Vagina (tissue), 2 donors: ENCODE data around the gene MEIS1. TPM values are rescaled to one million over a fixed set of nuclear protein-coding genes. Genes with fewer than 3 reads are reported as not detected.
A peak's percentile ranks its signal among the peaks of the same experiment; 100 is the strongest.

Experiments
- DNase-seq, 2 donors: peaks; one replicate each; pipeline ENCODE4 v3.0.0-alpha.2; 2017; ENCODE audit errors: extremely low spot score in 2 of 2
- H3K27ac ChIP-seq: fragments of 200-600 bp; sonication (generic); one replicate; pipeline ENCODE4 v1.5.1; 2019
- H3K27me3 ChIP-seq: fragments of 200-600 bp; sonication (generic); one replicate; pipeline ENCODE4 v1.5.1; 2019
- H3K36me3 ChIP-seq, 2 donors: fragments of 200-600 bp; sonication (generic); one replicate each; pipeline ENCODE4 v1.5.1; 2017 to 2019
- H3K4me1 ChIP-seq: fragments of 200-600 bp; sonication (generic); one replicate; pipeline ENCODE4 v1.5.1; 2019
- H3K4me3 ChIP-seq, 2 donors: fragments of 200-600 bp; sonication (generic); 1 replicate in 1 of 2; 2 replicates in 1 of 2; pipeline ENCODE4 v1.5.1; 2016 to 2019
- H3K9me3 ChIP-seq: fragments of 200-600 bp; sonication (generic); one replicate; pipeline ENCODE4 v1.5.1; 2019
- CTCF ChIP-seq, 3 experiments: fragments of 450-650 bp in 2 of 3; fragments of 200-600 bp in 1 of 3; sonication (generic) in 1 of 3; IDR thresholded peaks; one replicate each; pipeline ENCODE4 v1.5.1; 2017 to 2019; ENCODE audit warnings: antibody characterized with exemption in 3 of 3, mild to moderate bottlenecking in 2 of 3, moderate library complexity in 2 of 3
- POLR2A ChIP-seq, 2 donors: fragments of 450-650 bp; IDR thresholded peaks; one replicate each; pipeline ENCODE4 v1.6.1; 2017; ENCODE audit warnings: antibody characterized with exemption in 2 of 2, mild to moderate bottlenecking in 2 of 2, moderate library complexity in 2 of 2
- POLR2AphosphoS5 ChIP-seq, 2 donors: sonication (generic); formaldehyde crosslinking; IDR thresholded peaks; one replicate each; pipeline ENCODE4 v1.9.0; 2017; ENCODE audit warnings: antibody characterized with exemption in 2 of 2, mild to moderate bottlenecking in 2 of 2, low read depth in 1 of 2; ENCODE audit not compliant: insufficient read depth in 1 of 2
- intact Hi-C: fragments of 100-400 bp; cut with DNase I; formaldehyde crosslinking; loops from one replicate; pipeline ENCODE4 v1.15.1; 2023
- total RNA-seq: library from RNA; depleted of rRNA; stranded (reverse); fragments of >200 nt; gene quantifications from one replicate; pipeline ENCODE4 v1.2.3, GENCODE V29; 2016

The MEIS1 gene
- total RNA-seq, 1 donor from 2014 or later = 80.5 TPM

DNA sequence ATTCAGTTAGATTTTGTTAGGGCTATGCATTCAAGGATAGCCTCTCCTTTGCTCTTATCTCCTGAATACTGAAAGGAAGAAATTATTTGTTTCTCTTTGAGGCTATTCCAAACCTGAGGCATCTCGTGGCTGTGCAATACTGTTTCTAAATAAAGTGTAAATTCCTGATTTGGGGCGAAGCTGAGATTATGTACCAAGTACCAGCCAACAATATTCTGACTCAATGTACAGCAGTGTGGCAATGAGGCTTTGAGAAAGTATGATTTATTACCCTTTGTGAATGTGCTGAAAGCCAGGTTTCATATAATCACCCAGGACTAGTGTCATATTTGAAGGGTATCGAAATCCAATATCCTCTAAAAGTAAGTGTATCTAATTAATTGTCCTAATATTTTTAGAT lies 113.5 kb downstream of the MEIS1 start:
- intact Hi-C loops = no loop called here
- no peaks in the 10 kb centered on the region for H3K27me3 ChIP-seq
- H3K4me3 ChIP-seq = no peak overlapping the region
- no peaks in the 10 kb centered on the region for H3K9me3 ChIP-seq
- no peak for DNase-seq
- H3K36me3 ChIP-seq = peaks cover 0 to 5% of the 10 kb centered on the region in 2 donors
- no peak overlapping the region for H3K27ac ChIP-seq
- H3K4me1 ChIP-seq = peaks cover 60% of the 10 kb centered on the region
- TF ChIP-seq POLR2AphosphoS5 (IDR thresholded peaks at IDR 0.05; ENCODE audit: insufficient read depth in 1 of 2, low read depth in 1 of 2) = no peak
- TF ChIP-seq POLR2A (IDR thresholded peaks at IDR 0.05) = no peak
- no peak for TF ChIP-seq CTCF (IDR thresholded peaks at IDR 0.05)

DNA sequence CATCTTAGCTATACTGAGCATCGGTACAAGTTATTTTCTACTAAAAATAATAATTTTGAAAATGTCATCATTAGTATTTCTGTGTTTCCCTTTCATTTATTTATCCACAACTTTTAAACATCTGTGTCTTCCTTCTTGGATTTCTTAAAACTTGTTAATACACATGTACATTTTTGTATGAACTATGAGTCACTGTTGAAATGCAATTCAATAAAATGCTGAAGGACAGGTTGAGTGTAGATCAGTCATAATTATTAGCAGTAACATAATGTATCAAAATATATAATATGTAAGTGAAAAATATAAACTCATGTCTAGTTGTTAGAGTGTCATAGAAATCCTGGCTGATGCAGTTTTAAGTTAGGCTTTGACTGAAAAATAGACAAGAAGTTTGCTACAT lies 115.9 kb downstream of the MEIS1 start:
- H3K27ac ChIP-seq = no peak overlapping the region
- DNase-seq = no peak
- H3K36me3 ChIP-seq = peaks cover 0 to 5% of the 10 kb centered on the region in 2 donors
- intact Hi-C loops = no loop called here
- H3K9me3 ChIP-seq = no peaks in the 10 kb centered on the region
- no peak for TF ChIP-seq POLR2A (IDR thresholded peaks at IDR 0.05)
- no peak for TF ChIP-seq POLR2AphosphoS5 (IDR thresholded peaks at IDR 0.05; ENCODE audit: insufficient read depth in 1 of 2, low read depth in 1 of 2)
- TF ChIP-seq CTCF (IDR thresholded peaks at IDR 0.05) = no peak
- H3K4me3 ChIP-seq = no peak overlapping the region
- H3K27me3 ChIP-seq = no peaks in the 10 kb centered on the region
- H3K4me1 ChIP-seq = peaks cover 58% of the 10 kb centered on the region

GRCh38 chr2:66553370-66553769 lies 118.4 kb downstream of the MEIS1 start:
- H3K27ac ChIP-seq = no peak overlapping the region
- no peak for DNase-seq

DNA sequence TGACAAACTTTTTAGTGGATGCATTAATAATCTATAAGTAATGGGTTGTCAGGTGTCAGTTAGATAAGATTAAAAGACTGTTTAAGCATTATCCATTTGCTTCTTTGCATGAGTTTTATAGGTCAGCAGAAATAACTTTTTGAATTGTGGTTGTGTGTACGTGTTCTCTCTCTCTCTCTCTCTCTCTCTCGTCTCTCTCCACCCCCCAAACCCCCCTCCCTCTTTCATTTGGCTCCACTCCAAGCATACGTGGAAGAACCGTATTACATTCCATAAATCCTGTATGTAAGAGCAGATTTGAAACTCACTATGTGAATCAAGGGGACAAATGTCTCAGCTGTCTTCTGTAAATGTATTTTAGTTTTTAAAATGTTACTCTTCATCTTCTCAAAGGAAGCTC lies 120.2 kb downstream of the MEIS1 start:
- Histone ChIP-seq H3K4me1 (peaks cover 39% of the 10 kb centered on the region), H3K27ac (peak overlapping the region; percentile 30), H3K36me3 (peaks cover 0 to 4% of the 10 kb centered on the region in 2 donors), H3K27me3 (no peaks in the 10 kb centered on the region), H3K4me3 (peak overlapping the region in 1 of 2 donors; percentile 21), H3K9me3 (no peaks in the 10 kb centered on the region)
- TF ChIP-seq POLR2A (IDR thresholded peaks at IDR 0.05) = no peak
- no peak for TF ChIP-seq POLR2AphosphoS5 (IDR thresholded peaks at IDR 0.05; ENCODE audit: insufficient read depth in 1 of 2, low read depth in 1 of 2)
- no peak for TF ChIP-seq CTCF (IDR thresholded peaks at IDR 0.05)
- intact Hi-C loops = no loop called here
- no peak for DNase-seq

More at GRCh38 chr2:66553370-66553769, 118.4 kb downstream of the MEIS1 start:
- H3K4me3 ChIP-seq = no peak overlapping the region
- H3K27me3 ChIP-seq = no peaks in the 10 kb centered on the region
- no peaks in the 10 kb centered on the region for H3K9me3 ChIP-seq
- peaks cover 44% of the 10 kb centered on the region for H3K4me1 ChIP-seq
- TF ChIP-seq CTCF (IDR thresholded peaks at IDR 0.05) (no peak), POLR2A (IDR thresholded peaks at IDR 0.05) (no peak), POLR2AphosphoS5 (IDR thresholded peaks at IDR 0.05; ENCODE audit: insufficient read depth in 1 of 2, low read depth in 1 of 2) (no peak)
- intact Hi-C loops = no loop called here
- H3K36me3 ChIP-seq = peaks cover 0 to 5% of the 10 kb centered on the region in 2 donors

- TF ChIP-seq CTCF (IDR thresholded peaks at IDR 0.05) (no peak), POLR2AphosphoS5 (IDR thresholded peaks at IDR 0.05; ENCODE audit: insufficient read depth in 1 of 2, low read depth in 1 of 2) (no peak), POLR2A (IDR thresholded peaks at IDR 0.05) (no peak)
- no peaks in the 10 kb centered on the region for H3K27me3 ChIP-seq
- no peak for DNase-seq
- peak overlapping the region; percentile 21 to 29 for H3K4me3 ChIP-seq
- intact Hi-C loops = no loop called here
- H3K27ac ChIP-seq = peak overlapping the region; percentile 30
- peaks cover 0 to 4% of the 10 kb centered on the region in 2 donors for H3K36me3 ChIP-seq
- peaks cover 39% of the 10 kb centered on the region for H3K4me1 ChIP-seq
- no peaks in the 10 kb centered on the region for H3K9me3 ChIP-seq
Measured at GRCh38 chr2:66555501-66556324, 120.8 kb downstream of the MEIS1 start.
